Renal cortical epithelial cell (primary cell): ENCODE data around the gene HOMER1. TPM values are rescaled to one million over a fixed set of nuclear protein-coding genes. Genes with fewer than 3 reads are reported as not detected.
"Not testable (repeated sequence)": the region's sequence is repeated elsewhere in the genome, so short reads cannot be mapped to it uniquely, and the experiment has no call there.

ENCODE experiments used
- DNase-seq: peaks from one replicate; pipeline ENCODE4 v3.0.0-alpha.2; 2011; ENCODE audit warnings: low read depth
- total RNA-seq: library from RNA; depleted of rRNA; stranded (reverse); fragments of >200 nt; gene quantifications from 2 replicates; pipeline ENCODE4 v1.2.3, GENCODE V29; 2014

HOMER1 gene
- total RNA-seq, 1 donor from 2014 or later, result 26.2 TPM

DNA sequence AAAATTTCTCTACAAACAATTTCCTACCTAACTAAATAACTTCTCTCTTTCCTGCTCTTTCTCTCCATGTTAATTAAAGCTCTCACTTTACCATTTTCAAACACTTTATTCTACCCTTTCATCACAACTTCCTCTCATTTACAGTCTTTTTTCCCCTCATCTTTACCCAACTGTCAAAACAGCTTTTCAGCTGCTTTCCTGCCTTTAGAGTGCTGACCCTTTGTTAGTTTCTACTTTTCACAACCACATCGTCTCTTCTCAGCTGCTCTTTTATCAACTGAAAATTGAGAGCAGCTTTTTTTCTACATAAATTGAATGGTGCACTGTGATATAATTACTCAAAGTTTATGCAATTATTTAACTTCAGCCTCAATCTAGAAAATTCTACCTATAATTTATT, 3.1 kb upstream of the HOMER1 start:
- DNase-seq, result no peak

DNA sequence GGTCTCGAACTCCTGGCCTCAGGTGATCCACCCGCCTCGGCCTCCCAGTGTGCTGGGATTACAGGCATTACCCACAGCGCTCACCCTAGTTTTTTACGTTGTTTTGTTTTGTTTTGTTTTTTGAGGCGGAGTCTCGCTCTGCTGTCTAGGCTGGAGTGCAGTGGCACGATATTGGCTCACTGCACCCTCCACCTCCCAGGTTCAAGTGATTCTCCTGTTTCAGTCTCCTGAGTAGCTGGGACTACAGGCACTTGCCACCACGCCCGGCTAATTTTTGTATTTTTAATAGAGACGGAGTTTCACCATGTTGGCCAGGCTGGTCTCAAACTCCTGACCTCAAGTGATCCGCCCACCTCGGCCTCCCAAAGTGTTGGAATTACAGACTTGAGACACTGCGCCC, 2.4 kb upstream of the HOMER1 start:
- DNase-seq, result not testable (repeated sequence)

DNA sequence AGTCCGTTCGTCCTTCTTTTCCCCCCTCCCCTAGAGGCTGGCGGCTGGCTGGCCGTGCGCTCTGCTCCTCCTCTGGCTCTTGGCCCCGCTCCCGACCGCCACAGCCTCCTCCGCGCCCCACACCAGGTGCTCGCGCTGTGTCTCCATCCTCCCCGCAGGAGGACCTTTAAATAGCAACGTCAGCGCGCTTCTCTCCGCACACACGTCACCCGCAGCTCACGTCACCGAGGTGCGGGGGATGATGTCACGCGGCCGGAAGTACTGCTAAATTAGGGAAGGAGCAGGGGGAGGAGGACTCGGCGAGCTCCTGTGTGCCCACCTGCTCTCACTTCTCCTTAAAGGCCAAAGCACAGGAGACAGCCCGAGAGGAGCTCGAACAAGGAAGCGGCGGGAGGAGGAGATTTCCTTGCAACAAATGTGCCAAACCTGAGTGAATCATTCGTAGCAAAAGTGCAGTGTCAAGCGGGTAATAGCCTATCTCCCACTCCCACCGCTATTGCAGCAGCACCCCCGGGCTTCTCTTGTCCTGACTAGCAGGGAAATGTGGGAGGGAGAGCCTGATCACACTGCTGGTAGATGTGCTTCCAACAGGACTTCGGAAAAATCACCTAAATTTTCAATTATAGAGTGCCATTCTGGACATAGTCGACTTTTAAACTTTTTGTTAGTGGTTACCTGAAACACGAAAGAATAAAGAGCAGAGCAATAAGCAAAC, 614 bp upstream of the HOMER1 start:
- DNase-seq, result peak; percentile 88

DNA sequence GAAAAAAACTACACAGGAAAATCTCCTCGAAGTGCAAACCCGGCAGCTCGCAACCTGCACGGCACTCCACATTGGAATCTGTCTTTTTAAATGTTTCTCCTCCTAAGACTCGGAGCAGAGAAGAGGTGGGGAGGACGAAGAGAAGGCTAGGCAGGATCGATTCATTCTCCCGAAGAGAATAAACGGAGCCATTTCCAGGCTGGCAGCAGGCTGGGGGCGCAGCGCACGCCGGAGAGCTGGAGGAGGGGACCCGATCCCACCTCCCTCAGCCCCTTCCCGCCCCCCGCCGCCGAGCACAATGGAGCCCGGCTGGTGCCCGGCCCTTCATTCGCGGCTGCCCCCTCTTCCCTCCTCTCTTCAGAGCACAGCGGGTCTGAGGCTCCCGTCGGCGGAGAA, 628 bp downstream of the HOMER1 start:
- no peak for DNase-seq

DNA sequence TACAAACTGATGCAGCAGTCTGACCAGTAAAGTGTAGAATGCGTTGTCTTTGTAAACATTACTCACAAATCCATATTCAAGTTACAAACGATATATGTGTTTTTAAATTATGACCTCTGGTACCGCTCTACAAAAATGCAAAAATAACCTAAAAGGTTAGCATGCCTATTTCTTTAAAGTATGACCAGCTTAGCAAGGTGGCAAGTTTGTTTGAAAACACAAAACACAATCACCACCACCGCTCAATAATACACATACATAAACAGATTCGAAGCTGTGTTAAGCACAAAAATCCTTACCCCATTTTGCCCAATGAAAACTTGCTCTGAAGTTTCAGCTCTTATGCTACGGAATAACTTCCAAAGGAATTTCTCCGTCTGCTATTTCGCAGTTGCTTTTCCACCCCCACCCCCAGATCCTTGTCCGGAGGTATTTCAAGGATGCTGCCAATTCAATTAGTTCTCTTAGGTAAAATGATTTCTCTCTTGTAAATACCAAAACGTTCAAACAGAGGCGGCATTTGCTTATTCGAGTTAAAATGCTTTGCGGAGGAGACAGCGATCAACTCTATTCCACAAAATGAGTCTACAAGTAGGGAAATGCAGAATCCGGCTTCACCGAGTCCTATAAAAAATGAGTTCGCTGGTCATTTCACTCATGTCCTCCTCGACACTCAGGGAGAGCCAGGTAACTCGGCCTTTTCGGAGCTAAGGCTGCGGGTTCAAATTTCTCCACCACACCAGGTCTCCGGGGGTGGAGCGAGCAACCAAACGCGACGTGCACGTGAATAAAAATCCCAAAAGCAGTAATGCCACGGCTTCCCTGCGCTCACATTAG, 1.2 kb downstream of the HOMER1 start:
- DNase-seq, result peak; percentile 45

DNA sequence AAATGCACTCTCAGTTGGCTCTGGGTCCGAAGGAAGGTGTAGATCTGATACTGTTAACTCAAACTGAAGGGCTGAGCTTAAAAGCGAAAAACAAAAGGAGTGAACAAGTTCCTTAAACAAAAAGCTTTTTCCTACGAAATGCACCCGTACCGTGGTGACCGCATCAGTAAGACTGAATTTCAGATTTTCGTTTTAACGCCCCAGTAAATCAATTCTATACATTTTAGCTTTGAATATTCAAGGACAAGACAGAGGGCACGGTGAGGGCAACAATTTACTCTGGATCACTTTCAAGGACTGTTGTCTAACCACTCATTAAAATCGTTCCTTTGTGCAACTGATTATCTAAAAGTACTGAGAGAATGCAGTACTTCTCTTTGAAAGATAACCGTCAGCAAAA, 1.9 kb downstream of the HOMER1 start:
- DNase-seq, result no peak

DNA sequence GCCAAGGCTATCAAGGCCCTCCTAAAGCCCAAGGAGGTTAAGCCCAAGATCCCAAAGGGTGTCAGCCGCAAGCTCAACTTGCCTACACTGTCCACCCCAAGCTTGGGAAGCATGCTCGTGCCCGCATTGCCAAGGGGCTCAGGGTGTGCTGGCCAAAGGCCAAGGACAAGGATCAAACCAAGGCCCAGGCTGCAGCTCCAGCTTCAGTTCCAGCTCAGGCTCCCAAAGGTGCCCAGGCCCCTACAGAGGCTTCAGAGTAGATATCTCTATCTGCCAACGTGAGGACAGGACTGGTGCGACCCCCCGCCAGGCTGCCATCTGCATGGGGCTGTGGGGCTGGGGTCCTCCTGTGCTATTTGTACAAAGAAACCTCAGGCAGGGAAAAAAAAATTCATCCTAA, 3.3 kb downstream of the HOMER1 start:
- no peak for DNase-seq

DNA sequence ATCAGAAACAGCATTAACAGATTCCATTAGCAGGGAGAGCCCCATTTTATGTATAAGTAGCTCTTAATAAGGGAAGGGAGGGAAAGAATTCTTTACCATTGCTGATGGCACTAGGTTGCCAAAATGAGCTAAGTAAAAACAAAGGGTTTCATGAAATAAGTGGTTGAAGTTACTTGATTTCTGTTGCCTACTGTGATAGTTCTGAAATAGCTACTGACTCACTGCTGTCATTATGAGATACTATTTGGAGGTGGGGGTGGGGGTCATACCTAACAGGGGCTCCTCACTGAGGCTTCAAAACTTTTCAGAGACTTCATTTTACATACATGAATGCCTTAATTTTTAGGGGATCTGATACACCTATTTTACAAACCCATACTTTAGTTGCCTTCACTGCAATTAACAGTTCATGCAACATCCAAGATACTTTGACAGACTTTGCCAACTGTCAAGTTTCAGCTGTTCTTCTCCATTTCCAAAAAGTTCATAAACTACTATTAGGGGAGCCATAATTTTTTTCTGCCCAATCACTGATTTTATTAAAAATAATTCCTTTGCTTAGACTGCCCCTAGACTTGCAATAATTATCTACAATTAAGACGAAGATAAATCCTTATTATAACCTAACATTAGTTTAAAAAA, 4.6 kb downstream of the HOMER1 start:
- no peak for DNase-seq

DNA sequence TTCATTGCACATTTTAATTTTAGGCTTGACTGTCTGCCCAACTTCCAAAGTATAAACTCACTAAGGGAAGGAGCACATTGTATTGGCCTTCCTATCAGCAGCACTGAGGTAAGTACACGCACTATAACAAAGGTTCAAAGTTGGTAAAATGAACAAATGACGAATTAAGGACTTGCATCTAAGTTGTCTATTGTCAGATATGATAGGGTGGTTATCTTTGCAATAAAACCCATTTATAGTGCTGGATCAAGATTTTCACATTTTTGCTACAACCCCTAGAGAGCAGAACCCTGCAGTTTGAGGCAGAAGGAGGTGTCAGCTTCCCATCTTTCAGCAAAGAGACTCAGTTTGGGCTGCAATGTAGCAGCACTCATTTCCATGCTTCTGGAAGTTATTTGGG, 5.1 kb downstream of the HOMER1 start:
- no peak for DNase-seq

DNA sequence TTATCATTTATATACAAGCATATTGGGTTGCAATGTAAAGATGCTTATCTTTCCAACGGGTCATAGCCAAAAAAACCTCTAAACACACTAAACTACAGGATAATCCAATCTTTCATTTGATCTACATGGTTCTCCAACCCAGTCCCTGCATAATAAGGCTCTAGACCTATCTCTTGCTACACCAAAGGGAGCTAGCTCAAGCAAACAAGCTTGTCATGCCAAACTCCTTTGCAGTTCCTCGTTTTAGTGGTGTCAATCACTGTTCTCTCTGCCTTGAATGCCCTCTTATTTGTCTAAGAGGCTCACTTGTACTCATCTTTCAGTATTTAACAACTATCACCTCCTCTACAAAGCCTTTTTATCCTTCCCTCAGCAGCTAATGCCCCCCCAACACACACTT, 5.6 kb downstream of the HOMER1 start:
- DNase-seq, result no peak

DNA sequence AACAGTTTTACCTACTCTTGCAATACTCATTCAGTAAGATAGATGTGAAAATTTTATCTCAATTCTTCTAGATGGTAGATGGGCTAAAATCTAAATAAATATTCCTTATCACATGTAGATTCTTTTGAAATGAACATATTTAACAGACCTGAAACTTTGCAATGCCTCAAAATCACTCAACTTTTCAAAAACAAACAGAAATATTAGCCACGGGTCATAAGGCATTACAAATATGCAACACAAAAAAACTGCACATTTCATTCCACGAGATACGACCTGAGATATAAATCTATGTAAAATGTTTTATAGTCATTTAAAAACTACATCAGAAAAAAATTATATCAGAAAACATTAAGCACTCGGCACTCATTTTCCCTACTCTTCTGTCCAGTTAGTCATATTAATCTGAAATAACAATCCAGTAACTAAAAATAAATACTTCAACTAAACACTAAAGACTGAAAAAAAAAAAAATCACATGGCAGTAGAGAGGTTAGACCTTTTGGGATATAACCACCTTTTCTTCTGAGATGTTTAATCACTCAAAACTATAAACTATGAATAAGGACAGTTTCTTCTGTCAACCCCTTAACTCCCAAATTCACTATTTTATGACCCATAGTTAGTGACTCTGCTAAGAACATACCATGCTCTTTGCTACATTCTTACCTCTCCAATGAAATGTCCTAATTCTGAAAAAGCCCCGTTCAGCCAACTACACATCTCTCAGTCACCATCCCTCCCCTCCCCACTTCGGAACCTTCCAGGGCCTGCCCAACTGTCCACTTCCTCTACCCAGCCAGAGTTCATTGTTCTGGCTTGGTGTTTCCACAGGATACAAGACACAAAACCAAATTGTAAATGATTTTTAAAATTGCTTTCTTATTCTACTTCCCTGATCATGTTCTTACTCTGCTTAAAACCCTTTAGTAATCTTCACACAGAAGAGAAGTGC, 6.4 kb downstream of the HOMER1 start:
- no peak for DNase-seq

DNA sequence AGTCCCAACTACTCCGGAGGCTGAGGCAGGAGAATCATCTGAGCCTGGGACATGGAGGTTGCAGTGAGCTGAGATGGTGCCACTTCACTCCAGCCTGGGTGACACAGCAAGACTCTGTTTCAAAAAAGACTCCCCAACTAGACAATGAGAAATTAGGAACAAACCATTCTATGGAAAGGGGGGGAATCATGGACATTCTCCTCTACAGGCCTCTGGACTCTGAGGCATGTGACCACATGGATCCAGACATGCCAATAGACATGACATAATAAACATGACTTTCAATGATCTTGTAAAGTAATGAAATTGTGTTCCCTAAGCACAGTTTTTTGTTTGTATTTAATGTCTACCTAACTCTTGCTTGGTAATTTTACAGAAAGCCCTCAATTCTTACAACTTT, 8.8 kb downstream of the HOMER1 start:
- no peak for DNase-seq

DNA sequence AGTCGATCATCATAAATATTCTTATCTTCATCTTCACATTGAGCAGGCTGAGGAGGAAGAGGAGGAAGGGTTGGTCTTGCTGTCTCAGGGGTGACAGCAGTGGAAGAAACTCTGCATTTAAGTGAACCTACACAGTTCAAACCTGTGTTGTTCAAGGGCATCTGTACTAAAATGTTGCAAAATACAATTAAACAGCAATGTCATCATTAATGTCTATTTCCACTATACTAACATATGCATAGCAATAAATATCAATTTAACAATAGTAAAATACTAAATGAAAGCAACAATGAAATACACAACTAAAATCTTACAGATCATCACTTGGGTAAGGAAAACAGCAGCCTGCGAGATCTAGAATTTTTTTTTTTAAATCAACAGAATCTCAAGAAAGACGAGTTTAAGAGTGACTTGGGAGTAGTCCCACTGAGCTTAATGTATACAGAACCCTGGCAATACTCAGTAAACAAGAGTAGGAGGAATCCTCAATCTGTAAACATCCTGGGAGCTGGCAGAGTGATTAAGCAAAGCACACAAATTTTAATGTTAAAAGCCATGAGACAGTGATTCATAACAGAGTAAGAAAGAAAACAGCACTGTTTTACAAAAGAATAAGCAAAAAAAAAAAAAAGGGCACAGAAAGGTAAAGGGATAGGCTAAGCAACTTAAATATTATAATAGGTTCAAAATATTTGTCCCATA, 10.0 kb downstream of the HOMER1 start:
- peak; percentile 66 for DNase-seq

DNA sequence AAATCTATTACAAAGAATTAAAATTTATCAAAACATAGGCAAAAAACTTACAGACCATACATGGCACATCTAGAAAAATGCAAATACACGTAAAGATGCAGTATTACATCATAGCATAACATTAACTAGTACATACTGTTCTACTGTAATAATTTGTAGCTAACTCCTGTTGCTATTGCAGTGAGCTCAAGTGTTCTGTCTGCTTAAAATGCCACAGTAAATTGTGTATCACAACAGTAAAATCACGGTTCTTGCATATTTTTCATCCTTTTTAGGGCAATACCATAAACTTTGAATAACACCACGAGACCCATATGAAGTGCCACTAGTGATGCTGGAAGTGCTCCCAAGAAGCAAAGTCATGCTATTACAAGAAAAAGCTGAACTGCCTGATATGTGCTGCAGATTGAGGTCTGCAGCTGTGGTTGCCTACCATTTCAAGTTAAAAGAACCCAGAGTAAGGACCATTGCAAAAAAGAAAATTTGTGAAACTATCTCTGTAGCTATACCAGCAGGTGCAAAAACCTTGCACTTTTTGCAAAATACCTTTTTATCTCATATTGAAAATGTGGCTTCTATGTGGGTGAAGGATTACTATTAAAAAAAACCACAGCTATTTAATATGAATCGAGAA, 14.2 kb downstream of the HOMER1 start:
- DNase-seq, result no peak

DNA sequence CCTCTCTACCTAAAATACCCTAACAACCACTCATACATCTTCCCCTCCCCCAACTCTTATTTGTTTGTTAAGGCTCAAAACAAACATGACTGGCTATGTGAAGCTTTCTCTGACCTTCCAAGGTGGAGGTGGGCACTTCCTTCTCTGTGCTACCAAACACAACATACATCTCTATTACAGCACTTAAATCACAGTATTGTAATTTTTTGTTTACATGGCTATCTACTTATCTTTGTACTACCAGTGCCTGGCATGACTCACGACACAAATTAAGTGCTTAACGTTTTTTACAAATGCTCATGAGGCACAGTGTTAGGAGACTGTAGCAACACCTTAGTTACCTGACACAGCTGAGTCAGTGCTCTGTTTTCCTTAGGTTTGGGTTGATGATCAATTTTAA, 18.6 kb downstream of the HOMER1 start:
- DNase-seq, result peak; percentile 88

DNA sequence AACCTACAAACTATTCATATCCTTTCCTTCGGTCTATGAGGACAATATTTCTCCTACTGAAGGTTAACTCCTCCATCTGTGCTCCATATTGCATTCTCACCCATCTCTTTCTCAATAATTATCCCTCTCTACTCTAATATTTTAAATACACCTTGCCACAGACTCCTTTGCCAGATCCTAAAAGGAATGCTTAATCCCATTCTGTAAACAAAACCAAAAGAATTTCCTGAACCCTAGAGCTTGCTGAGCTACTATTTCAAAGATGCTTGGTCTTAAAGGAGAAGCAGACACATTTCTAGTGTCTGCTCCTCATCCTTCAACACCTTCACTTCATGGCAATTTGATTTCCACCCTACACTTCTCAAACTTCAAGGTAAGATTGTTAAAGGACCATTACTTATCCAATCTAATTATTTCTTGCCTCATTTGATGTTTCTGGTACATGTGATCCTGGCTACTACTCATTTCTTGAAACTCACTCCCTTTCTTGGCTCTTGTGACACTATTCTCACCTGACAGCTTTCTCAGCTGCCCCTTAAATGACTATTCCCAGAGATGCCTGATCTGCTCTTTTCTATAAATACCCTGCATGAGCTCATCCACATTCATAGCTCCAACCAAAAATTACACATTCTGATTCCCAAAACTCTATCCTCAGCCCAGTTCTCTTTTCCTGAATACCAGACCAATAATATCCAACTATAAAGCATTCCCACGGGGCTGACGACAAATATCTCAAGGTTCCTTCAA, 20.2 kb downstream of the HOMER1 start:
- no peak for DNase-seq

DNA sequence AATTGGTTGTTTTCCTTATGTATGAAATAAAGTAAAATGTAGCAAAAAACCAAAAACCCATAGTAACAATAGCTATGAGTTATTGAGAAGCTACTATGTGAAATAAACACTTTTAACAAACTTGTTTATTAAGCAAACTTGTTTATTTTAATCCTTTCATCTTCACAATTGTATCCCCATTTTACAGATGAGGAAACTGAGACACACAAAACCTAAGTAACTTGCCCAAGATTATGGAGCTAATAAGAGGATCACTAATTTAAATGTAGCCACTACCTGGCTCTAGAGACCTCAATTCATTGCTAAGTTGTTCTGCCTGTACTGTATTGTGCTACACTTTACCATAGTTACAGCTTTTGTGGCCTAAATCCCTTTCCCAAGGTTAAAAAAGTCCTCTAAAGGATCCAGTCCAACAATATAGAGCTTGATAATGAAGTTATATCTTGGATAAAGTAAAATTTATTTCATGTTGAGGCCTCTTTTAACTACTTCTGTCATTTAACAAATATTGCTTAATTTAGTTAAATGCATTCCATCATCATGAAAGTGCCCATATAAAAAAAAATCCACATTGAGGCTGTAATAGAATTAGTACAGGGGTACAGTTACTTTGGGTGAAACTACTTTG, 22.1 kb downstream of the HOMER1 start:
- no peak for DNase-seq

DNA sequence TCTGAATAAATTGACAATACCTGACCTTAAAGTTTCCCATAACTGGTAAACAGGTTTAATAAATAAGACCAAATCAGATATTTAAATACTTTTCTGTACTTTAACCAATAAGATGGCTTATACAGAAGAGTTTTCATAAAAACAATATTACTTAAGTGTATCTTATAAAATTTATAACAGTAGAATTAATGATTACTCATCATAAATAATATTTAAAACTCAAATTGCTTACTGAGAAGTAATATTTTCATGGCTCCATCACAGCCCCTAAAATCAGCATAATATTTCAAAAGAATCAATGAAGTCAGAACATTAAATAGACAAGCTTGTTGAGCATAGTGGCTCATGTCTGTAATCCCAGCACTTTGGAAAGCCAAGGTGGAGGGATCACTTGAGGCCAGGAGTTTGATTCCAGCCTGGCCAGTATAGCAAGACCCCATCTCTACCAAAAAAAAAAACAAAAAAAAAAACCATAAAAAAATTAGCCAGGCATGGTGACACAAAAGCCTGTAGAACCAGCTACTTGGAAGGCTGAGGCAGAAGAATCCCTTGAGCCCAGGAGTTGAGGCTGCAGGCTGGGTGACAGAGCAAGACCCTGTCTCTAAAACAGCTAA, 23.5 kb downstream of the HOMER1 start:
- no peak for DNase-seq

DNA sequence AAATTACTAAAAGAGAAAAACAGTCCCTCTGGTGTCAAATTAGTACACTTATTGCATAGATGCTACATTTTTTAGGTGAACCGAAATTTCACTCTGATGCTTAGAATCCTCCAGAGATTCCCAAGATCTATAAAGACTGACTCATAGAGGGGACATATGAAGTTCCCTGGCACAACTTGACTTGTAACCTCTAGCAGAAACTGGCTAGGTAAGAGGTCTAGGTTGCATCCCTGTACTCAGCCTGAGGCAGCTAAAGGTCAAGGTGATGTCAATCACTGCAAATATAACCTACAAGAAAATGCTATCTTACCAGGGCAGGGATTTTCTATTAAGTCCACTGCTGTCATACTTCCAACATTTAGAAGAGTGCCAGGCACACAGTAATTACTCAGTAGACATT, 24.2 kb downstream of the HOMER1 start:
- DNase-seq, result no peak
